H9 (cell line): ENCODE results near the gene ZDHHC9. TPM values are rescaled to one million over a fixed set of nuclear protein-coding genes. Genes with fewer than 3 reads are reported as not detected.

Source experiments
- DNase-seq: peaks from one replicate; pipeline ENCODE4 v3.0.0-alpha.2; 2017
- H2AFZ ChIP-seq: one replicate; pipeline ENCODE4 v1.6.1; 2013; ENCODE audit warnings: mild to moderate bottlenecking, low read length, control low read depth, moderate library complexity
- H2AK5ac ChIP-seq: 2 replicates; pipeline ENCODE4 v1.6.1; 2013; ENCODE audit warnings: low read length, control low read depth, mixed read lengths; ENCODE audit not compliant: insufficient read length
- H2BK120ac ChIP-seq: one replicate; pipeline ENCODE4 v1.6.1; 2013; ENCODE audit warnings: low read depth, mild to moderate bottlenecking, low read length, control low read depth, inconsistent platforms; ENCODE audit not compliant: poor library complexity, severe bottlenecking
- H2BK12ac ChIP-seq: 2 replicates; pipeline ENCODE4 v1.6.1; 2013; ENCODE audit warnings: low read length, control low read depth, mixed read lengths, low read depth; ENCODE audit not compliant: insufficient read length
- H2BK15ac ChIP-seq: 2 replicates; pipeline ENCODE4 v1.6.1; 2013; ENCODE audit warnings: low read depth, low read length, control low read depth
- H2BK20ac ChIP-seq: one replicate; pipeline ENCODE4 v1.6.1; 2013; ENCODE audit warnings: low read depth, mild to moderate bottlenecking, low read length, control low read depth, inconsistent platforms; ENCODE audit not compliant: poor library complexity, severe bottlenecking
- H2BK5ac ChIP-seq: 2 replicates; pipeline ENCODE4 v1.6.1; 2013; ENCODE audit warnings: low read length, control low read depth, mixed read lengths; ENCODE audit not compliant: insufficient read length
- H3K14ac ChIP-seq: 2 replicates; pipeline ENCODE4 v1.6.1; 2013; ENCODE audit warnings: low read length, control low read depth; ENCODE audit not compliant: insufficient read depth
- H3K18ac ChIP-seq: 2 replicates; pipeline ENCODE4 v1.6.1; 2013; ENCODE audit warnings: low read depth, mild to moderate bottlenecking, mixed read lengths, low read length, control low read depth; ENCODE audit not compliant: insufficient read length
- H3K23ac ChIP-seq: 2 replicates; pipeline ENCODE4 v1.6.1; 2013; ENCODE audit warnings: low read length, control low read depth, mixed read lengths, low read depth; ENCODE audit not compliant: insufficient read length
- H3K23me2 ChIP-seq: 2 replicates; pipeline ENCODE4 v1.6.1; 2013; ENCODE audit warnings: low read depth, mild to moderate bottlenecking, mixed read lengths, low read length, control low read depth; ENCODE audit not compliant: insufficient read length, poor library complexity, severe bottlenecking
- H3K27ac ChIP-seq: 2 replicates; pipeline ENCODE4 v1.5.1; 2013; ENCODE audit warnings: low read length, control low read depth, mixed read lengths, low read depth; ENCODE audit not compliant: insufficient read length
- H3K27me3 ChIP-seq: 2 replicates; pipeline ENCODE4 v1.6.1; 2013; ENCODE audit warnings: low read length, control low read depth, inconsistent platforms; ENCODE audit not compliant: insufficient read depth
- H3K4ac ChIP-seq: 2 replicates; pipeline ENCODE4 v1.6.1; 2013; ENCODE audit warnings: low read depth, mild to moderate bottlenecking, control low read depth, inconsistent platforms, low read length, moderate library complexity
- H3K4me1 ChIP-seq: 2 replicates; pipeline ENCODE4 v1.6.1; 2013; ENCODE audit warnings: low read length, control low read depth, inconsistent platforms; ENCODE audit not compliant: insufficient read depth
- H3K4me2 ChIP-seq: 2 replicates; pipeline ENCODE4 v1.6.1; 2013; ENCODE audit warnings: low read length, control low read depth, mixed read lengths; ENCODE audit not compliant: insufficient read length, insufficient read depth
- H3K56ac ChIP-seq: 2 replicates; pipeline ENCODE4 v1.6.1; 2013; ENCODE audit warnings: low read depth, mild to moderate bottlenecking, mixed read lengths, low read length, control low read depth; ENCODE audit not compliant: insufficient read length
- H3K79me1 ChIP-seq: 2 replicates; pipeline ENCODE4 v1.6.1; 2013; ENCODE audit warnings: low read depth, mild to moderate bottlenecking, moderate library complexity, low read length, control low read depth, inconsistent platforms; ENCODE audit not compliant: insufficient read depth, poor library complexity, severe bottlenecking
- H3K79me2 ChIP-seq: 2 replicates; pipeline ENCODE4 v1.6.1; 2013; ENCODE audit warnings: low read length, control low read depth, inconsistent platforms; ENCODE audit not compliant: insufficient read depth
- H3K9ac ChIP-seq: 2 replicates; pipeline ENCODE4 v1.6.1; 2013; ENCODE audit warnings: low read length, control low read depth, mixed read lengths; ENCODE audit not compliant: insufficient read length; ENCODE audit errors: extremely low read depth
- H3K9me3 ChIP-seq: one replicate; pipeline ENCODE4 v1.6.1; 2013; ENCODE audit warnings: low read depth, low read length, inconsistent platforms; ENCODE audit not compliant: control insufficient read depth
- H3T11ph ChIP-seq: one replicate; pipeline ENCODE4 v1.6.1; 2013; ENCODE audit warnings: mild to moderate bottlenecking, low read length, control low read depth, inconsistent platforms
- H4K20me1 ChIP-seq: one replicate; pipeline ENCODE4 v1.6.1; 2013; ENCODE audit not compliant: control insufficient read depth, insufficient read length, insufficient read depth
- H4K5ac ChIP-seq: 2 replicates; pipeline ENCODE4 v1.6.1; 2013; ENCODE audit warnings: low read depth, mild to moderate bottlenecking, mixed read lengths, low read length, control low read depth; ENCODE audit not compliant: insufficient read length
- H4K8ac ChIP-seq: replicated peaks from 2 replicates; pipeline ENCODE4 v1.6.1; 2013; ENCODE audit warnings: low read length, control low read depth, mixed read lengths, low read depth; ENCODE audit not compliant: insufficient read length
- H4K91ac ChIP-seq: 2 replicates; pipeline ENCODE4 v1.6.1; 2013; ENCODE audit warnings: low read depth, mild to moderate bottlenecking, moderate library complexity, mixed read lengths, low read length, control low read depth; ENCODE audit not compliant: insufficient read length
- H3K27ac Mint-ChIP-seq, 3 experiments: 2 replicates in 2 of 3; 3 replicates in 1 of 3; pipeline ENCODE4 v1.8.0; 2020 to 2021; ENCODE audit warnings: mixed read lengths in 3 of 3, mild to moderate bottlenecking in 1 of 3, moderate library complexity in 1 of 3
- H3K27me3 Mint-ChIP-seq: 2 replicates; pipeline ENCODE4 v1.8.0; 2021; ENCODE audit warnings: low read depth, mild to moderate bottlenecking, moderate library complexity, mixed read lengths
- H3K36me3 Mint-ChIP-seq, 3 experiments: 2 replicates in 2 of 3; 3 replicates in 1 of 3; pipeline ENCODE4 v1.8.0; 2020 to 2021; ENCODE audit warnings: low read depth in 3 of 3, mixed read lengths in 3 of 3; ENCODE audit not compliant: insufficient read depth in 1 of 3
- H3K4me1 Mint-ChIP-seq, 2 experiments: 2 replicates each; pipeline ENCODE4 v1.8.0; 2020; ENCODE audit warnings: mixed read lengths in 2 of 2
- H3K4me3 Mint-ChIP-seq, 2 experiments: 2 replicates in 1 of 2; 3 replicates in 1 of 2; pipeline ENCODE4 v1.8.0; 2020 to 2021; ENCODE audit warnings: mild to moderate bottlenecking in 2 of 2, mixed read lengths in 2 of 2, moderate library complexity in 1 of 2
- H3K9me3 Mint-ChIP-seq, 2 experiments: 2 replicates in 1 of 2; 3 replicates in 1 of 2; pipeline ENCODE4 v1.8.0; 2020; ENCODE audit warnings: mild to moderate bottlenecking in 2 of 2, mixed read lengths in 2 of 2, moderate library complexity in 1 of 2
- total RNA-seq: library from RNA; stranded (reverse); gene quantifications from 2 replicates; pipeline ENCODE4 v1.2.1, GENCODE V29; 2021
- TF ChIP-seq, protein P1 (sequence below): fragments of 200-600 bp; sonication (generic); conservative IDR thresholded peaks from 3 replicates; pipeline ENCODE4 v1.8.0; 2021; ENCODE audit warnings: antibody characterized with exemption, mild to moderate bottlenecking

ZDHHC9 gene
- total RNA-seq, 1 experiment from 2014 or later, result 21.0 TPM

DNA sequence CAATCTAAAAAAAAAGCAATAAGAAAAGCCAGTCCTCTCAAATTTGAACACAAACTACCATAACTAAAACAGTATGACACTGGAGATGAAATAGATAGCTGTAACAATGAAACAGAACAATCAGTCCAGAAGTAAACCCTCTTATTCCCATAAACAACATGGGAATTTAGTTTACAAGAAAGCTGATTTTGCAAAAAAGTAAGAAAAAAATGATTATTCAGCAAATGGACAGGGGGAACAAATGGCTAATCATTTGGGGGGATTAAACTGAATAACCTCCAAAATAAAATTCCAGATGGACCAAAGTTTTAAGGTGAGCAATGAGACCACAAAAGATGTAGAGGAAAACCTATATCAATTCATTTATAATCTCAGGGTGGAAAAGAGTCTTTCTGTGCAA, 80.0 kb downstream of the ZDHHC9 start:
- no peak overlapping the region for H3K27ac Mint-ChIP-seq
- Histone ChIP-seq H3K56ac (no peak overlapping the region), H2BK5ac (no peak overlapping the region), H2BK12ac (no peak overlapping the region), H3K79me1 (no peaks in the 10 kb centered on the region), H3T11ph (no peak overlapping the region), H3K9ac (no peak overlapping the region), H3K23ac (no peak overlapping the region), H3K27me3 (no peaks in the 10 kb centered on the region), H3K4me1 (no peaks in the 10 kb centered on the region), H2AK5ac (no peak overlapping the region), H3K14ac (no peak overlapping the region), H4K20me1 (no peaks in the 10 kb centered on the region), H3K4ac (no peak overlapping the region), H2BK20ac (no peak overlapping the region), H3K27ac (no peak overlapping the region), H2BK15ac (no peak overlapping the region), H3K23me2 (no peaks in the 10 kb centered on the region), H3K9me3 (no peaks in the 10 kb centered on the region), H3K79me2 (no peaks in the 10 kb centered on the region), H4K91ac (no peak overlapping the region), H4K8ac (no peak overlapping the region), H3K18ac (no peak overlapping the region), H2AFZ (no peak overlapping the region), H3K4me2 (no peak overlapping the region), H2BK120ac (no peak overlapping the region), H4K5ac (no peak overlapping the region)
- no peaks in the 10 kb centered on the region for H3K36me3 Mint-ChIP-seq
- TF ChIP-seq, protein P1, sequence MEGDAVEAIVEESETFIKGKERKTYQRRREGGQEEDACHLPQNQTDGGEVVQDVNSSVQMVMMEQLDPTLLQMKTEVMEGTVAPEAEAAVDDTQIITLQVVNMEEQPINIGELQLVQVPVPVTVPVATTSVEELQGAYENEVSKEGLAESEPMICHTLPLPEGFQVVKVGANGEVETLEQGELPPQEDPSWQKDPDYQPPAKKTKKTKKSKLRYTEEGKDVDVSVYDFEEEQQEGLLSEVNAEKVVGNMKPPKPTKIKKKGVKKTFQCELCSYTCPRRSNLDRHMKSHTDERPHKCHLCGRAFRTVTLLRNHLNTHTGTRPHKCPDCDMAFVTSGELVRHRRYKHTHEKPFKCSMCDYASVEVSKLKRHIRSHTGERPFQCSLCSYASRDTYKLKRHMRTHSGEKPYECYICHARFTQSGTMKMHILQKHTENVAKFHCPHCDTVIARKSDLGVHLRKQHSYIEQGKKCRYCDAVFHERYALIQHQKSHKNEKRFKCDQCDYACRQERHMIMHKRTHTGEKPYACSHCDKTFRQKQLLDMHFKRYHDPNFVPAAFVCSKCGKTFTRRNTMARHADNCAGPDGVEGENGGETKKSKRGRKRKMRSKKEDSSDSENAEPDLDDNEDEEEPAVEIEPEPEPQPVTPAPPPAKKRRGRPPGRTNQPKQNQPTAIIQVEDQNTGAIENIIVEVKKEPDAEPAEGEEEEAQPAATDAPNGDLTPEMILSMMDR, result no peak
- H3K4me1 Mint-ChIP-seq, result no peaks in the 10 kb centered on the region
- H3K27me3 Mint-ChIP-seq, result 0 out of 2 replicates have a peak, but pooled peaks cover 3% of the 10 kb centered on the region
- peaks cover 0 to 60% of the 10 kb centered on the region in 2 experiments; a peak in 2 of 5 replicates for H3K9me3 Mint-ChIP-seq
- DNase-seq, result no peak
- H3K4me3 Mint-ChIP-seq, result no peak overlapping the region
